GM21526 (cell line): ENCODE data around the gene RASD2.

Source experiments
- ATAC-seq: cut with Tn5 transposase; IDR thresholded peaks from one replicate; pipeline ENCODE4 v1.9.1; 2021; ENCODE audit warnings: moderate library complexity; ENCODE audit not compliant: unreplicated experiment, low FRiP score

Gene RASD2

DNA sequence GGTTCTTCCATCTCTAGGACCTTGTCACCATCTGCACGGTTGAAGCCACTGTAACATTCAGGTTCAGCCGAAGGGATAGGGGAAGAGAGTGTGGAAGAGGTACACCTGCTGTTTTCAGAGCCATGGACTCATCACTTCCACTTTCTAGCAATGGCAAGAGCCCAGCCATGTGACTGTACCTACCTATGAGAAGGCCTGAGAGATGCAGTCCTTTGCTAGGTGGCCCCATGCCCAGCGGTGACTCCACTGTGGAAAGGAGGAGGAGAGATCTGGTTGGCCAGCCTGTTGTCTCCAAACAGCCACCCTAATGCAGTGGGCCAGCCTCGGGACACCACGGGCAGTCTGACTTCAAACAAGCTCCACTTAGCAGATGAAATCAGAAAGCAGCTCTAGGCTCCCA is 16.0 kb downstream of the RASD2 start:
- no peak for ATAC-seq

DNA sequence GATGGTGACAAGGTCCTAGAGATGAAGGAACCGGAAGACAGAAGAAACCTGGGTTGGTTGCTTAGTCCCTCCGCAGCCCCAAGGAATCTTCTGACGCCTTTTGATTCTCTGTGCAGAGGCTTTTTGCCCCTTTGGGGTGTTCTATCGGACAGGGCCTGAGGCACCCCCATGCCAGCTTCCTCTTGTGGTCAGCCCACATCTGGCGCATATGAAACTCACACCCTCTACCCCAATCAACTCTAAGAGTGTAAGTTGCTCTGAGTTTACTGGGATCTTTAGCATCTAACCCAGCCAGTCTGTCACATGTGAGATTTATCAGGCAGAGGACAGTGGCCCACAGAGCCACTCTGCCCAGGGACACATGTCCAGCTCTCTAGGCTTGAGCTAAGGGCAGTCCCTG is 17.4 kb downstream of the RASD2 start:
- no peak for ATAC-seq

DNA sequence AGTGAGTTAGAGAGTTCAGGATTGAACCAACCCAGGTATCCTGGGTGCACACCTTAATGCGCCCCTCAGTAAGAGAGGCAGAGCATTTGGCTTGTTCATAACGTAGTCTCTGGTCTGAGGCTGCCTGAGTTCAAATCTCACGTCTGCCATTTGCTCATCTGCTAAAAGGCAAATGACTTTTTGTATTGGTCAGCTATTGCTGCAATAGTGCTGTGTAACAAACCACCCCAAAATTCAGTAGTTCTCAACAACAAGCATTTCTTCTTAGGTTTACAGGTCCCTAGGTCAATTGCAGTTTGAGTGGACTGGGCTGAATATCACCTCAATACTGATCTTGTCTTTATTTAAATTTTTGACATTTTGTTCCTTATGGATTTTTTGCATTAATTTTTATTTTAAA is 18.1 kb downstream of the RASD2 start:
- no peak for ATAC-seq

DNA sequence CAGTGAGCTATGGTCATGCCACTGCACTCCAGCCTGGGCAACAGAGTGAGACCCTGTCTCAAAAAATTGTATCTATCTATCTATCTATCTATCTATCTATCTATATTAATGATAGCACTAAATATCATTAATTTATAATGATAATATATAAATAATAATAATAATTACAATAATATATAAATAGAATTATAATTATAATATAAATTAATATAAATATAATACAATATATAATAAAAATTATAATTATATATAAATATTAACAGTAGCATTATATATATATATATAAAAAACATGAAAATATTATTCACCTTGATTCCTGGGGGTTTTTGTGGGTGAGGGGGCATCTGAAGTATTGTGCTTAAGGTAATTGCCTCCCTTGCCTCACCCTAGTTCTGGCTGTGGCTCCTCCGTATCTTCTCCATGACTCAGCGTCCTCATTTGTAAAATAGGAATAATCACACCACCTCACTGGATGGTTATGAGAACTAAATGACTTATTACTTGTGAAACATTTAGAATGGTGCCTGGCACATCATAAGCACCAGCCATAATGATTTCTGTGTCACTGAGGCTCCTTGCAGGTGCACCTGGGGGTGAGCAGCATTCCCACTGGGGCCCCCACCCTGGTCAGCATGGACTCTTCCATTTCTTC is 18.8 kb downstream of the RASD2 start:
- no peak for ATAC-seq

DNA sequence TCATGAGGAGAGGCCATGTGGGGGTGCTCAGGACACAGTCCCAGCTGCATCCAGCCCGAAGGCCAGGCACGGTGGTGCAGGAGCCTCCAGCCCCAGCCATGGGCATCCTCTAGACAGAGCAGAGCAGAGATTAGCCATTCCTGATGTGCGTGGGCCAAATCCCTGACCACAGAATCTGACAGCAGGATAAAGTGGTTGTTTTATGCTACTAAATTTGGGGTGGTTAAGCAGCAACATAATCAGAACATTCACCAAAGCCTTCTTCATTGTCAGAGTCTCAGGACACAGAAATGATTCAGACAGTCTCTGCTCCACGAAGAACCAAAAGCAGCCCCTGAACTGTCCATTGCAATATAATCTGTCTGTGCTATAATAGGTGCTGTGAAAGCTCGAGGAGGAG is 19.7 kb downstream of the RASD2 start:
- no peak for ATAC-seq

DNA sequence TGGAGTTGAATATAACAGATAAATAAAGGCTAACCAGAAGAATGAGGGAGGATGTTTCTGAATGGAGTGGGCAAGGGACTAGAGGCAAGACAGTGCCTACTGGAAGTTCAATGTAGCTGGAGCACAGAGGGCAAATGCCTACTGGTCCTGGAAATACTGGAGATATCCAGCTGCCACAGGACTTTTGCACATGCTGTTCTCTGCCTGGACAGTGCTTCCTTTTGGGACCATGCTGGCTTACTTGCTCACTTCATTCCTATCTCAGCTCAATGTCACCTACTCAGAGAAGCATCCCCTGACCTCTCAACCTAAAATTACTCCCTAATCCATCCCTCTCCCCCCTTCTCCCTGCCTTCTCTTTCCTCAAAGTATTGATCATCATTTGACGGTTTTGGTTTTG is 20.2 kb downstream of the RASD2 start:
- no peak for ATAC-seq

DNA sequence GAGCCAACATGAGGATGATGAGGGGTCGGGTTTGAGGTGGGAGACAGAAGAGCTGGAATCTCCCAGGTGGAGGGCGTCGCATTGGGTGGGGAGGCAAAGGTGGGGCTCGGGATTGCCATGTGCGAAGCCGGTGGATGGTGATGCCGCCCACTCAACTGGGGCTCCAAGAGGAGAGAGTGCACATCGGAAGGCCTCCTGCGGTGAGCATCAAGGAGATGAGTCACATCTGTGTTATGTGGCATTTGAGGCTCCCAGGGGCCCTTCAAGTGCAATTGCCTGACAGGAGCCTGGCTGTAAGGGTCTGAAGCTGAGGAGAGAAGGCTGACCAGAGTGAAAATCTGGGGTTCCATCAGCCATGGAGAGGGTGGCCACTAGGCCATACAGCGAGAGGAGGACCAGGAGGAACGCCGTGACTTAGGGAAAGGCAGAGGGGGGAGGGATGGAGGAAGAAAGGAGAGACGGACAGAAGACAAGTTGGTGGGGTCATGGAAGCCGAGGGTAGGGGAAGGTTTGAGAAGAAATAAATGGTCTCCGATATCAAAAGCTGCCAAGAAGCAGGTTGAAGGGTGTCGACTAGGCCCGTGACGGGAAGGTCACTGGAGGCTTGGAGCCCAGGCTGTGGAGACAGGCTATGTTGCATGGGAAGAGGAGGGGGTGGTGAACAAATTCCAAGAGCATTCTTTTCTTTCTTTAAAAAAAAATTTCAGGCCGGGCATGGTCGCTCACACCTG is 21.3 kb downstream of the RASD2 start:
- ATAC-seq, result no peak

DNA sequence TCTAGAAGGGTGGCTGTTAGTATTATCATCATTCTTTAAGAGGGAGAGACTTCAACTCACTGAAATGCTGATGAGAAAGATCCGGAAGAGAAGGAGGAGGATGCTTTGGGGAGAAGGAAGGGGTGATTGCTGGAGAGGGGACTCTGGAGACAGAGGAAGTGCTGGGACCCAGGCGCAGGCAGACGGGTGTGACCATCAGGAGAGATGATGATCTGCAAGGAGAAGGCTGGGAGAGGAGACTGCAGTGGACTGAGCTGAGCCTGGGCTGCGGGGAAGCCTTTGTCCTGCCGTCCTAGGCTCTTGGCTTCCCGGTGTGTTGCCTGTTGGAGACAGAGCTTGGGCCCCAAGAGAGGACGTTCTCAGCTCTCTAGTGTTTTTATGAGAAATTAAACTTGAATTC is 22.6 kb downstream of the RASD2 start:
- ATAC-seq, result no peak

DNA sequence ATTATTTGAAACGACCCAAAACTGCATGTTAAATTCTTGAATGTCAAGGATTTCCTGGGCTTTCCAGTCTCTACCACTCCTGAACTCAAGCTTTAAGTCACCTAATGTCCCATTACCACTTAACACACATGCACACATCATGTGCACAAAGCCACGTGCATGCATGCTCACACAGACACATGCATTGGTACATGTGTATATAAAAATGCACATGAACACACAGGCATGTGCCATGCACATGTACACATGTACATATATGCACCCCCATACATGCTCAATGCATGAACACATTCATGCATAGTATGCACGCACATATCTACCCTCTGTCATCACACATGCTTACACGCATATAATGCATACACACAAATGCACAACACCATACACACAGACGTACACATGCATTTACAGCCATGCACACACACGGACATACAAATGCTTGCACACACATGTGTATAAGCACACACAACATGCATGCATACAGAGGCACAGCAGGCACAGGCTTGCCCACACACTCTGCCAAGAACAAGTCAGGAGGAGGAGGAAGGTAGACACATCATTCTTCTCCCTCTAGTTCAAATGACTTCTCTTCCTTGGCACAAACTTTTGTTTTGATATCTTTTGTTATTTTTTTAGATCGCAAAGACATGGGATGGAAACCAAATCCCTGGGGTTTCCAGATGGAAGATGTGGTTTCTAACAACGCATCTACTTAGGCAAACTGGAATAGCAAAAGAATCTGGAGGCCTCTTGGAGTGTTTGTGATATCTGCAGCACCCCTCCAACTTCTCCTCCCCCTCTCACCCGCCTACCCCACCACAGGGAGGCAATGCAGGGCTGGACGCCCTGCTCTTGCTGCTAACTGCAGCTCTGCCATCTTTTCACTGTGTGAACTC is 24.6 kb downstream of the RASD2 start:
- ATAC-seq, result no peak

DNA sequence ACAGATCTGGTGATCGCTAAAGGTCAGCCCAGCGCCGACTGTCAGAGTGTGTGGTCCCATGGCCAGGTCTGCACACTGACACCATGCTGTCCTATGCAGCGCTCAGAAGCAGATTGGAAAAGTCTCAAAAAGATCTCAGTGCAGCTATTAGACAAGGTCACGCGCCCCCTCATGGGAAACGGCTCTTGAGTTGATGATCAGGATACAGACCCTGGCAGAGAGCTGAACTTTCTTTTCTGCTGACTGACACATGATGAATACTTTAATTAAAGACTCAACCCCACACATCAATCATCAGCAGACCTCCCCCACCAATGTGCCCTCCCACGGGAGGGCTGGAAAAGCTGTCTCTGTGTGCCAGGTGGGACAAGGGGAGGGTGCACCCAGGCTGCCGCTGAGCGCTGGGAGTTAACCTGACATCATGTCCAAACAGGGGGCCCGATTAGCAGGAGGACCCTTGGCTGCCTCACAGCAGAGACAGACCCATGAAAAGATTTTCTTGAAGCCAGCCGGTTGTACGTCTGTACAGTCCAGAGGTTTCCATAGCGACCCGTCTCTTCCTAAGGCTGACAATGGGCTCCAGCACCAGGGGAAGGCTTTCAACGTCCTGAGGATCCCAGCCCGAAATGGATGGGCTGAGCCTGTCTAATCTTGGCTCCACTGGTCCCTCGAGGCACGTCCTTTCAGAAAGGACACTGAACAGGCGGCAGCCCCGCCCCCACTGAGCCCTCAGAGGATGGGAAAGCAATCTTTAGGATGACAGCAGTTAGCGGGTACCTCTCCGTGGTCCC is 26.9 kb downstream of the RASD2 start:
- ATAC-seq, result no peak

DNA sequence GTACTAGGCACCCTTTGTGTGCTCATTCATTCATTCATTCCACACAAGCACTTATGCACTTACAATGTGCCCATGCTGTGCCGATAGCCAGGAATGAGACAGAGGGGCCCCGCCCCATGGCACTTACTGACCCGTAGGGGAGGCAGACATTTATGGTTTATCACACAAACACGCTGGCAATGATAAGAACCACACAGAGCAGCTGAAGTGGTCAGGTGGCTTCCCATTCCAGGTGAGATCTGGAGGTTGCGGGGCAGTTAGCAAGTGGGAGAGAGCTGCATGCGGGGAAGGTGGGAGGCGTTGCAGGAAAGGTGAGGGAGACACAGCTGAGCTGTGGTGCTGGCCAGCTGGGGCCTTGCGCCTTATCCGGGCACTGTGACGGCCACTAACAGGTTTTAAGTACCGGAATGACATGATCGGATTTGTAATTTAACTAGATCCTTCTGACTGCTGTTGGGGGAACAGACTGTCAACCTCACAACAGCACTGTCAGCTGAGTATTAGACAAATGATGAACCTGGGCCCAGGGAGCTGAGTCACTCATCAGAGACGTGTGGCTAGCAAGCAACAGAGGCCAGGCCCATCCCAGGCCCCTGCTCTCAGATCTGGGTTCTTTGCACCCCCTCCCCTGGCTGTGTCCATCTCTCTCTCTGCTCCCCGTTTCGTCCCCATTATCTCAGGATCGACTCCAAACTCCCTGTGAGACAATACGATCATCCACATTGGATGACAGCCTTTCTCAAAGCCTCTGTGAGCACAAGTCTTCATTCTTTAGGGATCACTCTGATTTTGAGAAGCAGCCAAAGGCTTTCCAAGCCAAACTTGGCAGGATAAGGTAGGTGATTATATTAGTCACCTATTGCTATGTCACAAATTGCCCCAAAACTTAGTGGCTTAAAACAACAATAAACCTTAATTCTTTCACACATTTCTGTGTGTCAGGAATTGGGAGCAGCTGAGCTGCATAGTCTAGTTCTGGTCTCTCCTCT is 28.4 kb downstream of the RASD2 start:
- ATAC-seq, result no peak

DNA sequence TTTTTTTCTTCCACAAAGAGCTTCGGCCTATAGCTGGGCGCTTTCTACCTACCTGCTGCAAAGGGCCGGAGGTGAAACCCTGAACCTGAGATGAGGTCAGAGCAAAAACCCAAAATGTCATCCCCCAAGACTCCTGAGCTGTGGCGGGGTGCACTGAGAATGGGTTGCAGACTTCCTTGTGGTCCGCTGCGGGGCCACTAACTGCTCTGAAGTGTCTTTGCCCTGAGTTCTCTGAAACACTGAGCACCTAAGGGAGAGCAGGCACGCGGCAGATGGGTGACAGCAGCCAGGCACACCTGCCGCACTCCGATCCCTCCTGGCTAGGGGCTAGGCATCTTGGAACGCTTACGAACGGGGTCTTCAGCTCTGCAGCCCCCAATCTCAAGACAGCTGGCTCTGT is 29.3 kb downstream of the RASD2 start:
- no peak for ATAC-seq

DNA sequence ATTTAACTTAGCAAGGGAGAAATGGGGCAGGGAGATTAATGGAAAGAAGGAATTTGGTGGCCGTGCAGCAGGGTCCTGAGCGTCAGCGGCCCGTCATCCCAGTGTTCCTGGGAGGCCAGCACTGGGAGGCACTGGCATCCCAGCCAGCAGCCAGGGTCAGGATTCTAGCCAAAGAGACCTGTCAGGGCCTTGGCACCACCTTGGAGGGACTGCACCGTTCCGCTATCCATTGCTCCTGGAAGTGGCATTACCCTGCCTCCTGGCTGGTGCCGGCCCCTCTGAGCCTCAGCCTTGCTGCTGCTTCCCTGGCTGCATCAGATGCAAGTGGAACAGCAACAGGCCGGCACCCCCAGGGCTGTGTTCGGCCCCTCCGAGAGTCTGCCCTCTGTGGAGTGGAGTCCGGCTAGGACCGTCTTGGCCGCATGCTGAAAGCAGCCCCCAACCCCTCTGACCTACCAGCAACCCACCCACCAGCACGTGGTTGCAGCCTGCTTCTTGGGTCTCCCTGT is 30.1 kb downstream of the RASD2 start:
- no peak for ATAC-seq

DNA sequence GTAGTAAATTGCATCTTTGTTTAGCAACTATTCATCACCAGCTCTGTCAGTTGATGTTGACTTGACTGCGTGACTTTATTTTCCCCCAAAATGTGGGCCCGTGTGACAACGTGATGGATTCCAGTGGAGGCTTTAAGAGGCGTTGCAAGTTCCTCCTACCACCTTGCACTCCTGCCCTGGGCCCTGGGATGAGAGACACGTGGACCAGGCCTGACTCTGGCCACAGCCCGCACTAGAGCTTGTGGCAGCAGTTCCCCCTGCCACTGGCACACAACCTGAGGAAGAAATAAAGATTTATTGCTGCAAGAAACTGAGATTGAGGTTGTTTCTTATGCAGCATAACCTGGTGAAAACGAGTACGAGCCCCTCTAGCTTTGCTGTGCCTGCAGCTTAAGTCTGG is 31.9 kb downstream of the RASD2 start:
- ATAC-seq, result no peak

DNA sequence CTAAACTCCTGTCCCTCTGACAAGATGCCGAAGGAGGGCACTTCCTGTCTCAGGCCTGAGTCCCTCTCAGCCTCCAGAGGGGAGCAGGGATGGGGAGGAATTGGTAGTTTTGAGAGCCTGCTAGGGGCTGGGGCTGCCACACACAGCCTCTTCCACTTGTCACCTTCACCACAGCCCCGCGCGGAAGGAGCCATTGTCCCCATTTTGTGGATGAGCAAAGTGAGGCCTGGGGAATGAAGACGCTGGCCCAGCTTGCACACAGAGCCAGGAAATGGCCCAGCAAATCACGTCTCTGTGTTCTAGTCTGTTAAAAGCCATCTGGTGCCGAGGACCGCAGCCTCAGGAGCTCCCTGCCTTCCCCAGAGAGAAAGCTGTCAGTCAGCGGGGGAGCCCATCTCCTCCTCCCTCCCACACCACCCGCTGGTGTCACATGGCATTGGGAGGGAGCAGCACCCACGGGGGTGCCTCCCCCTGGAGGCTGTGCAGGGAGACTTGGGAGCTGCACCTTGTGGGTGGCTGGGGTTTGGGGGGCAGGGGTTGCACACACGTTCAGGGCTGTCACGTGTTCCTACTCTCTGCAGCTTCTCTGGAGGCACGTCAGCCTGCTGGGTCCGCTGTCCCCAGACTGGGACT is 34.6 kb downstream of the RASD2 start:
- no peak for ATAC-seq

DNA sequence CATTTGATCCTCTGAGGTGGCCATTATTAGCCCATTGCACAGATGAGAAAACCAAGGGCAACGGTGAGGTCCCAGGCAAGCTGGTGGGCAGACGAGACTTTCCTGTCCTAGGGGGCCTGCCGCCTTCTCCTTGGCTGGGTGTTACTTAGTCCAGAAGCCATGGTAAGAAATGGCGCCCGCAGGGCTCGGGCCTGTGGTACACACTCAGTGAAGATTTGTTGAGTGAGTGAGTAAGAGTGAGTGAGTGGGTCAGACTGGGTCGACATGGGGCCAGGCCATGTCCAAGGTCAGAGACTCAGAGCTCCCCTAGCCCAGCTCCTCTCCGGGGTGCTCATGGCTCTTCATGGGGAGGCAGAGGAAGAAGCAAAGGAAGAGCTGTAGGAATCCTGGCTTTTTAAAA is 36.0 kb downstream of the RASD2 start:
- no peak for ATAC-seq

DNA sequence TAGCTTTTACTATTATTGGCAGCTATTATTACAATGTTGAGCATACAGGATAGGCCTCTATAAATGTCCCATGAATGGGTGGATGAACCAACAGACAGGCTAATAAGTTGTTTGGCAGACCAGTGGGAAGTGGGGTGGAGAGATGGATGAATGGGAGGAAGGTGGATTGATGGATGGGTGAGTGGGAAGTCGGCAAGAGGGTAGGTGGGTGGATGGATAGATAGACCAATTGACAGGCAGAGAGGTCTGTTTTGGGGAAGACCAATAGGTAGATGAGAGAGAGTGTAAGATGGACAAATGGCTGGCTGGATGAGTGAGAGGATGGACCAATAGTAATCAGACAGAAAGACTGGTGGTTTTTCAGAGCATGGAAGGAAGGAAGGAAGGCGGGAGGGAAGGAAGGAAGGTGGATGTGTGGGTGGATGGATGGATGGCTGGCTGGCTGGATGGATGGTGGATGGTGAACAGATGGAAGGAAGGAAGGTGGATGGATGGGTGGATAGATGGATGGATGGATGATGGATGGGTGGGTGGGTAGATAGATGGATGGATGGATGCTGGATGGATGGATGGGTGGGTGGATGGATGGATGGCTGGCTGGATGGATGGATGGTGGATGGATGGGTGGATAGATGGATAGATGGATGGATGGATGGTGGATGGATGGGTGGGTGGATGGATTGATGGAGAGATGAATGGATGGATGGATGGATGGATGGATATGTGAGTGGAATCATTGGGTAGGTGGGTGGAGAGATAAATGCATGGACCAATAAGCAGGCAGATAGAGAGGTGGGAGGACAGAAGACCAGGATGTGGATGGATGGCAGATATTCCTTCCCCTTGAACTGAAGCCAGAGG is 37.4 kb downstream of the RASD2 start:
- no peak for ATAC-seq
